SK-N-SH (cell line): ENCODE measurements around the gene LPIN1.

ENCODE experiments used
- CTCF ChIP-seq: fragments of 200-600 bp; sonication (generic); IDR thresholded peaks from 2 replicates; pipeline ENCODE4 v1.6.1; 2017; ENCODE audit warnings: antibody characterized with exemption, mild to moderate bottlenecking, moderate library complexity
- ELF1 ChIP-seq: IDR thresholded peaks from 2 replicates; pipeline ENCODE4 v1.4.0; 2012
- EZH2phosphoT487 ChIP-seq: fragments of 200-600 bp; sonication (generic); IDR thresholded peaks from 2 replicates; pipeline ENCODE4 v1.6.1; 2017; ENCODE audit warnings: low read depth, mixed run types, mild to moderate bottlenecking, antibody characterized with exemption, moderate library complexity, borderline replicate concordance
- MXI1 ChIP-seq: IDR thresholded peaks from 2 replicates; pipeline ENCODE4 v1.6.1; 2012; ENCODE audit warnings: mild to moderate bottlenecking, low read depth, low read length, improper control_type of control experiment
- POLR2AphosphoS5 ChIP-seq: IDR thresholded peaks from 2 replicates; pipeline ENCODE4 v1.6.1; 2012; ENCODE audit warnings: low read depth, low read length
- RCOR1 ChIP-seq: fragments of 150-350 bp; IDR thresholded peaks from 2 replicates; pipeline ENCODE4 v1.6.1; 2017; ENCODE audit warnings: antibody characterized with exemption, low read length
- REST ChIP-seq: IDR thresholded peaks from 2 replicates; pipeline ENCODE4 v1.6.1; 2012; ENCODE audit warnings: mild to moderate bottlenecking, low read depth, low read length, moderate library complexity
- SIN3A ChIP-seq: IDR thresholded peaks from 2 replicates; pipeline ENCODE4 v1.6.1; 2012; ENCODE audit warnings: low read depth, mild to moderate bottlenecking, low read length, moderate library complexity, borderline replicate concordance

GRCh38 chr2:11740723-11741122 is 5.7 kb upstream of the LPIN1 start:
- no peak for TF ChIP-seq CTCF
- no peak for TF ChIP-seq REST
- TF ChIP-seq RCOR1, result no peak
- no peak for TF ChIP-seq POLR2AphosphoS5
- no peak for TF ChIP-seq MXI1
- no peak for TF ChIP-seq ELF1
- no peak for TF ChIP-seq SIN3A
- no peak for TF ChIP-seq EZH2phosphoT487
